Ovary (tissue), 3 donors: ENCODE results near the gene SSMEM1.

ENCODE experiments used
- CTCF ChIP-seq, 3 donors: fragments of 450-650 bp in 2 of 3; fragments of 200-600 bp in 1 of 3; IDR thresholded peaks; one replicate each; pipeline versions ENCODE4 v1.5.1 to v1.8.0; 2016 to 2022; ENCODE audit warnings: antibody characterized with exemption in 3 of 3, mild to moderate bottlenecking in 1 of 3
- EP300 ChIP-seq: sonication (generic); formaldehyde crosslinking; IDR thresholded peaks from one replicate; pipeline ENCODE4 v1.6.1; 2017; ENCODE audit warnings: antibody characterized with exemption
- POLR2A ChIP-seq: fragments of 450-650 bp; IDR thresholded peaks from one replicate; pipeline ENCODE4 v1.6.1; 2017; ENCODE audit warnings: antibody characterized with exemption, mild to moderate bottlenecking, moderate library complexity
- donor health status: DM: no; HTN: no; CAD: no.

DNA sequence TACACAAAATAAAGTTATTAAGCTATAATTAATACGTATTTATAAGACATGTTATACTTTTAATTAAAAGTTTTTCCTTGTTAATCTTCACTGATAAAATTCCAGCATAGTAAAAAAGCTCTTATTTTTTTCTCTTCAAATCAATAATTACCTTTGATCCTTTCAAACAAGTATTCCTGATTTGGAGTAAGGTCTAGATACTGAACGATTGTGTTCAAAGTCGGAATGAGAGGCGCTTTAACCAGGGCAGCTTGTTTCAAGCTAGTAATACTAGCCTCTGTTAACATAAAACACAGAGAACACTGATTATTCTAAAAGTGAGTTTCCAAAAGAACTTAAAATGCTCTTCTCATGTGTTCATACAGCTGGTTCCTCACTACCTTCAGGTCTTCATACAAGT, 29.4 kb upstream of the SSMEM1 start:
- no peak for TF ChIP-seq CTCF (IDR thresholded peaks at IDR 0.05)
- TF ChIP-seq EP300, result no peak
- no peak for TF ChIP-seq POLR2A
